Gastrocnemius medialis (tissue), 4 donors: ENCODE measurements around the gene TBX15.

Experiments used
- POLR2A ChIP-seq, 2 donors: fragments of 450-650 bp; IDR thresholded peaks; one replicate each; pipeline ENCODE4 v1.6.1; 2017; ENCODE audit warnings: antibody characterized with exemption in 2 of 2, mild to moderate bottlenecking in 2 of 2, moderate library complexity in 2 of 2
- TF ChIP-seq, protein P1 (sequence below), 5 experiments: fragments of 450-650 bp in 3 of 5; fragments of 200-600 bp in 2 of 5; sonication (generic) in 2 of 5; IDR thresholded peaks in 4 of 5; conservative IDR thresholded peaks in 1 of 5; 1 replicate in 4 of 5; 2 replicates in 1 of 5; pipeline ENCODE4 v1.5.1; 2016 to 2019; ENCODE audit warnings: antibody characterized with exemption in 5 of 5, mild to moderate bottlenecking in 3 of 5, moderate library complexity in 3 of 5

DNA sequence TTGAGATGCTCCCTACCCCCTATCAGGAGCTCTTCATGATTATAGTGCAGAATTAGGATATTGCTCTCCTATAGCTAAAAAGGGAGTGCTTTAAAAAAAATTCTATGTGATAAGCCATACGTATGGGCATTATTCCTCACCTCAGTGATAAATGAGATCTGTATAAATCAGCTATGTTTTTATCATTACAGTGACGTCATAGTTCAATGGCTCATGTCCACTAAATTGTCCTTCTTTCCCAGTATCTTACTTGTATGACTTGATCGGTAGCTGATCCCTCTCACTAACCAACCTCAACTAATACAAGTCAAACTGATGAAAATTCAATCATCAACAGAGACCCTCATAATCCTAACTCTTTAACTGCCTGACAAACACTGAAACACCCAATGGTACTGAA is 93.3 kb downstream of the TBX15 start:
- TF ChIP-seq POLR2A (IDR thresholded peaks at IDR 0.05) = no peak
- TF ChIP-seq, protein P1, sequence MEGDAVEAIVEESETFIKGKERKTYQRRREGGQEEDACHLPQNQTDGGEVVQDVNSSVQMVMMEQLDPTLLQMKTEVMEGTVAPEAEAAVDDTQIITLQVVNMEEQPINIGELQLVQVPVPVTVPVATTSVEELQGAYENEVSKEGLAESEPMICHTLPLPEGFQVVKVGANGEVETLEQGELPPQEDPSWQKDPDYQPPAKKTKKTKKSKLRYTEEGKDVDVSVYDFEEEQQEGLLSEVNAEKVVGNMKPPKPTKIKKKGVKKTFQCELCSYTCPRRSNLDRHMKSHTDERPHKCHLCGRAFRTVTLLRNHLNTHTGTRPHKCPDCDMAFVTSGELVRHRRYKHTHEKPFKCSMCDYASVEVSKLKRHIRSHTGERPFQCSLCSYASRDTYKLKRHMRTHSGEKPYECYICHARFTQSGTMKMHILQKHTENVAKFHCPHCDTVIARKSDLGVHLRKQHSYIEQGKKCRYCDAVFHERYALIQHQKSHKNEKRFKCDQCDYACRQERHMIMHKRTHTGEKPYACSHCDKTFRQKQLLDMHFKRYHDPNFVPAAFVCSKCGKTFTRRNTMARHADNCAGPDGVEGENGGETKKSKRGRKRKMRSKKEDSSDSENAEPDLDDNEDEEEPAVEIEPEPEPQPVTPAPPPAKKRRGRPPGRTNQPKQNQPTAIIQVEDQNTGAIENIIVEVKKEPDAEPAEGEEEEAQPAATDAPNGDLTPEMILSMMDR (IDR thresholded peaks at IDR 0.05 in 4 of 5, conservative IDR thresholded peaks at IDR 0.05 in 1 of 5) = no peak
